ENCODE results near the gene LARP7.

GRCh38 chr4:112648263-112649054, 11.5 kb downstream of the LARP7 start:
- TF ChIP-seq CTCF (IDR thresholded peaks at IDR 0.05) (no peak), POLR2A (IDR thresholded peaks at IDR 0.05) (no peak)

Data from adrenal gland (tissue), 5 donors.